Liver (tissue), 9 donors: ENCODE measurements around the gene DHX16. TPM values are rescaled to one million over a fixed set of nuclear protein-coding genes. Genes with fewer than 3 reads are reported as not detected.

ENCODE experiments used
- DNase-seq: peaks from one replicate; pipeline ENCODE4 v3.0.0-alpha.2; 2017; ENCODE audit warnings: low spot score
- H3K27ac ChIP-seq, 2 donors: one replicate each; pipeline ENCODE4 v1.7.0; 2013; ENCODE audit warnings: inconsistent platforms in 2 of 2, low read length in 2 of 2, control low read depth in 1 of 2, low read depth in 1 of 2, mild to moderate bottlenecking in 1 of 2
- H3K27me3 ChIP-seq, 4 donors: one replicate each; pipeline versions ENCODE4 v1.6.1 to v1.7.0; 2013; ENCODE audit warnings: low read length in 3 of 4, inconsistent platforms in 1 of 4, mild to moderate bottlenecking in 1 of 4, moderate library complexity in 1 of 4; ENCODE audit not compliant: control insufficient read depth in 4 of 4, insufficient read depth in 4 of 4
- H3K36me3 ChIP-seq, 4 donors: one replicate each; pipeline versions ENCODE4 v1.6.1 to v1.7.0; 2013; ENCODE audit warnings: low read length in 3 of 4, mild to moderate bottlenecking in 3 of 4, low read depth in 1 of 4, moderate library complexity in 1 of 4; ENCODE audit not compliant: control insufficient read depth in 4 of 4, insufficient read depth in 3 of 4
- H3K4me1 ChIP-seq, 4 donors: one replicate each; pipeline versions ENCODE4 v1.6.1 to v1.7.0; 2013; ENCODE audit warnings: low read length in 3 of 4, mild to moderate bottlenecking in 3 of 4, moderate library complexity in 1 of 4; ENCODE audit not compliant: control insufficient read depth in 4 of 4, insufficient read depth in 4 of 4
- H3K4me3 ChIP-seq, 3 donors: one replicate each; pipeline versions ENCODE4 v1.6.1 to v1.7.0; 2013; ENCODE audit warnings: low read length in 3 of 3, control low read depth in 1 of 3, low read depth in 1 of 3, mild to moderate bottlenecking in 1 of 3
- H3K9ac ChIP-seq, 2 donors: one replicate each; pipeline ENCODE4 v1.7.0; 2013; ENCODE audit warnings: low read length in 2 of 2, mild to moderate bottlenecking in 2 of 2, moderate library complexity in 2 of 2, control low read depth in 1 of 2, low read depth in 1 of 2
- H3K9me3 ChIP-seq, 4 donors: one replicate each; pipeline versions ENCODE4 v1.6.1 to v1.7.0; 2013; ENCODE audit warnings: low read length in 3 of 4; ENCODE audit not compliant: control insufficient read depth in 4 of 4
- EGR1 ChIP-seq, 2 donors: IDR thresholded peaks; 2 replicates each; pipeline ENCODE4 v1.6.1; 2016 to 2018; ENCODE audit warnings: antibody characterized with exemption in 2 of 2, low read depth in 2 of 2
- FOXA2 ChIP-seq: IDR thresholded peaks from 2 replicates; pipeline ENCODE4 v1.6.1; 2016; ENCODE audit warnings: antibody characterized with exemption
- GABPA ChIP-seq, 2 donors: IDR thresholded peaks in 1 of 2; conservative IDR thresholded peaks in 1 of 2; 2 replicates each; pipeline ENCODE4 v1.6.1; 2016; ENCODE audit warnings: antibody characterized with exemption in 2 of 2, mild to moderate bottlenecking in 1 of 2, moderate library complexity in 1 of 2
- HNF4A ChIP-seq, 2 donors: conservative IDR thresholded peaks; 2 replicates each; pipeline ENCODE4 v1.6.1; 2016; ENCODE audit warnings: antibody characterized with exemption in 2 of 2, mild to moderate bottlenecking in 2 of 2
- HNF4G ChIP-seq: IDR thresholded peaks from 2 replicates; pipeline ENCODE4 v1.6.1; 2016; ENCODE audit warnings: antibody characterized with exemption
- JUND ChIP-seq, 2 donors: IDR thresholded peaks; 2 replicates each; pipeline ENCODE4 v1.6.1; 2016; ENCODE audit warnings: antibody characterized with exemption in 2 of 2
- NR2F2 ChIP-seq: IDR thresholded peaks from 2 replicates; pipeline ENCODE4 v1.6.1; 2016; ENCODE audit warnings: antibody characterized with exemption
- RAD21 ChIP-seq, 2 donors: IDR thresholded peaks; 2 replicates each; pipeline ENCODE4 v1.6.1; 2016; ENCODE audit warnings: antibody characterized with exemption in 2 of 2, mild to moderate bottlenecking in 2 of 2
- RXRA ChIP-seq, 2 donors: IDR thresholded peaks; 2 replicates each; pipeline ENCODE4 v1.6.1; 2017 to 2018; ENCODE audit warnings: antibody characterized with exemption in 2 of 2, mild to moderate bottlenecking in 1 of 2
- SP1 ChIP-seq: IDR thresholded peaks from 2 replicates; pipeline ENCODE4 v1.6.1; 2018; ENCODE audit warnings: antibody characterized with exemption, mild to moderate bottlenecking
- TAF1 ChIP-seq: conservative IDR thresholded peaks from 2 replicates; pipeline ENCODE4 v1.6.1; 2016; ENCODE audit warnings: antibody characterized with exemption, mild to moderate bottlenecking
- YY1 ChIP-seq: IDR thresholded peaks from 2 replicates; pipeline ENCODE4 v1.6.1; 2016; ENCODE audit warnings: antibody characterized with exemption, mild to moderate bottlenecking
- WGBS: extraction: QIAGEN DNeasy Blood & Tissue Kit; methylation state at CpG from one replicate; pipeline ENCODE4 v1.1.7; 2013; 5-methylcytosine and 5-hydroxymethylcytosine counted together
- polyA plus RNA-seq, 2 donors: library from polyadenylated mRNA; stranded (reverse) in 1 of 2; unstranded in 1 of 2; fragments of 200-250 nt in 1 of 2; fragments of >200 nt in 1 of 2; fragmentation: Nextera tagmentation in 1 of 2; extraction: Ambion mirVana in 1 of 2; gene quantifications; one replicate each; pipeline versions ENCODE4 v1.2.1 to v1.2.3, GENCODE V29; 2013 to 2015
- total RNA-seq, 2 donors: library from RNA; depleted of rRNA; stranded (reverse); fragments of >200 nt; gene quantifications; one replicate each; pipeline ENCODE4 v1.2.3, GENCODE V29; 2014
- TF ChIP-seq, protein P1 (sequence below): fragments of 150-350 bp; IDR thresholded peaks from 2 replicates; pipeline ENCODE4 v1.5.1; 2017; ENCODE audit warnings: improper control_type of control experiment, low read depth, low read length; ENCODE audit not compliant: missing input control
- TF ChIP-seq, protein P2 (sequence below): IDR thresholded peaks from 2 replicates; pipeline ENCODE4 v1.6.1; 2016; ENCODE audit warnings: antibody characterized with exemption
- TF ChIP-seq, protein P3 (sequence below): IDR thresholded peaks from 2 replicates; pipeline ENCODE4 v1.6.1; 2016; ENCODE audit warnings: antibody characterized with exemption, mild to moderate bottlenecking
- TF ChIP-seq, protein P4 (sequence below): IDR thresholded peaks from 2 replicates; pipeline ENCODE4 v1.6.1; 2016; ENCODE audit warnings: antibody characterized with exemption
- TF ChIP-seq, protein P5 (sequence below): IDR thresholded peaks from 2 replicates; pipeline ENCODE4 v1.6.1; 2016; ENCODE audit warnings: antibody characterized with exemption
- donor health status: healthy.
- donor health status: healthy.
- donor health status: healthy.
- donor health status: healthy.
- donor health status: healthy.

DHX16 gene
- total and polyA plus RNA-seq, 4 donors: 10.1 to 23.9 (median 17.4) TPM

DNA sequence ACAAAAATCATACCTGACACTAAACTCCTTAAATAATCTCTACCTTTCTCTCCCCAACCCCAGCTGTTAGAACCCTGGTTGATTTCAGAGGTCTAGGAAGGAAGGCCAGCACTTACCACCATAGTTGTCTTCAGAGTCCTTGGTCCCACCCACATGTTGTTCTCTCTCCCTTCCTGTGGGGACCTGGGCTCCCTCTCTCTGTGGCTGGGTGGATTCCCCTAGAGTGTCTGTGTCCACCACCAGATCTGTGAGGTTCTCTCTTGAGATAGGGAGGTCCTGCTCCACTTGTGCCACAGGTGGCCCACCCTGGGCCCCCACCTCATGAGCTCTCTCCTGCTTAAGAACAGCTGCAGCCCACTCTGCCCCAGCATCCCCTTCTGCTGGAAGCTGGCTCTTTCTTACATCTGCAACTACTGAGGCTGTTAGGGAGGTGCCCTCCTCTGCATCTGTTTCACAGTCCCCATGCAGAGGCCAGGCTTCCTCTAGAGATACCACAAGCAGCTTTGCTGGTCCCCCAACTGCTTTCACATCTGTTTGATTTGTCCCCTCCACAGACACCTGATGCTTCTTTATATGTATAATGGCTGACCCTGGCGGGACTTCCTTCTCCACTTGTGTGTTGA lies 39.1 kb upstream of the DHX16 start:
- TF ChIP-seq, protein P1, sequence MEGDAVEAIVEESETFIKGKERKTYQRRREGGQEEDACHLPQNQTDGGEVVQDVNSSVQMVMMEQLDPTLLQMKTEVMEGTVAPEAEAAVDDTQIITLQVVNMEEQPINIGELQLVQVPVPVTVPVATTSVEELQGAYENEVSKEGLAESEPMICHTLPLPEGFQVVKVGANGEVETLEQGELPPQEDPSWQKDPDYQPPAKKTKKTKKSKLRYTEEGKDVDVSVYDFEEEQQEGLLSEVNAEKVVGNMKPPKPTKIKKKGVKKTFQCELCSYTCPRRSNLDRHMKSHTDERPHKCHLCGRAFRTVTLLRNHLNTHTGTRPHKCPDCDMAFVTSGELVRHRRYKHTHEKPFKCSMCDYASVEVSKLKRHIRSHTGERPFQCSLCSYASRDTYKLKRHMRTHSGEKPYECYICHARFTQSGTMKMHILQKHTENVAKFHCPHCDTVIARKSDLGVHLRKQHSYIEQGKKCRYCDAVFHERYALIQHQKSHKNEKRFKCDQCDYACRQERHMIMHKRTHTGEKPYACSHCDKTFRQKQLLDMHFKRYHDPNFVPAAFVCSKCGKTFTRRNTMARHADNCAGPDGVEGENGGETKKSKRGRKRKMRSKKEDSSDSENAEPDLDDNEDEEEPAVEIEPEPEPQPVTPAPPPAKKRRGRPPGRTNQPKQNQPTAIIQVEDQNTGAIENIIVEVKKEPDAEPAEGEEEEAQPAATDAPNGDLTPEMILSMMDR: no peak
- TF ChIP-seq FOXA2 (no peak), SP1 (no peak), RAD21 (IDR thresholded peaks at IDR 0.05) (no peak), TAF1 (no peak), HNF4G (no peak), EGR1 (IDR thresholded peaks at IDR 0.05; ENCODE audit: low read depth in 2 of 2) (no peak), HNF4A (conservative IDR thresholded peaks at IDR 0.05) (no peak), YY1 (no peak), RXRA (IDR thresholded peaks at IDR 0.05) (no peak), JUND (IDR thresholded peaks at IDR 0.05) (no peak), GABPA (IDR thresholded peaks at IDR 0.05 in 1 of 2, conservative IDR thresholded peaks at IDR 0.05 in 1 of 2) (no peak), NR2F2 (no peak)
- TF ChIP-seq, protein P2, sequence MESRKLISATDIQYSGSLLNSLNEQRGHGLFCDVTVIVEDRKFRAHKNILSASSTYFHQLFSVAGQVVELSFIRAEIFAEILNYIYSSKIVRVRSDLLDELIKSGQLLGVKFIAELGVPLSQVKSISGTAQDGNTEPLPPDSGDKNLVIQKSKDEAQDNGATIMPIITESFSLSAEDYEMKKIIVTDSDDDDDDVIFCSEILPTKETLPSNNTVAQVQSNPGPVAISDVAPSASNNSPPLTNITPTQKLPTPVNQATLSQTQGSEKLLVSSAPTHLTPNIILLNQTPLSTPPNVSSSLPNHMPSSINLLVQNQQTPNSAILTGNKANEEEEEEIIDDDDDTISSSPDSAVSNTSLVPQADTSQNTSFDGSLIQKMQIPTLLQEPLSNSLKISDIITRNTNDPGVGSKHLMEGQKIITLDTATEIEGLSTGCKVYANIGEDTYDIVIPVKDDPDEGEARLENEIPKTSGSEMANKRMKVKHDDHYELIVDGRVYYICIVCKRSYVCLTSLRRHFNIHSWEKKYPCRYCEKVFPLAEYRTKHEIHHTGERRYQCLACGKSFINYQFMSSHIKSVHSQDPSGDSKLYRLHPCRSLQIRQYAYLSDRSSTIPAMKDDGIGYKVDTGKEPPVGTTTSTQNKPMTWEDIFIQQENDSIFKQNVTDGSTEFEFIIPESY: no peak
- TF ChIP-seq, protein P3, sequence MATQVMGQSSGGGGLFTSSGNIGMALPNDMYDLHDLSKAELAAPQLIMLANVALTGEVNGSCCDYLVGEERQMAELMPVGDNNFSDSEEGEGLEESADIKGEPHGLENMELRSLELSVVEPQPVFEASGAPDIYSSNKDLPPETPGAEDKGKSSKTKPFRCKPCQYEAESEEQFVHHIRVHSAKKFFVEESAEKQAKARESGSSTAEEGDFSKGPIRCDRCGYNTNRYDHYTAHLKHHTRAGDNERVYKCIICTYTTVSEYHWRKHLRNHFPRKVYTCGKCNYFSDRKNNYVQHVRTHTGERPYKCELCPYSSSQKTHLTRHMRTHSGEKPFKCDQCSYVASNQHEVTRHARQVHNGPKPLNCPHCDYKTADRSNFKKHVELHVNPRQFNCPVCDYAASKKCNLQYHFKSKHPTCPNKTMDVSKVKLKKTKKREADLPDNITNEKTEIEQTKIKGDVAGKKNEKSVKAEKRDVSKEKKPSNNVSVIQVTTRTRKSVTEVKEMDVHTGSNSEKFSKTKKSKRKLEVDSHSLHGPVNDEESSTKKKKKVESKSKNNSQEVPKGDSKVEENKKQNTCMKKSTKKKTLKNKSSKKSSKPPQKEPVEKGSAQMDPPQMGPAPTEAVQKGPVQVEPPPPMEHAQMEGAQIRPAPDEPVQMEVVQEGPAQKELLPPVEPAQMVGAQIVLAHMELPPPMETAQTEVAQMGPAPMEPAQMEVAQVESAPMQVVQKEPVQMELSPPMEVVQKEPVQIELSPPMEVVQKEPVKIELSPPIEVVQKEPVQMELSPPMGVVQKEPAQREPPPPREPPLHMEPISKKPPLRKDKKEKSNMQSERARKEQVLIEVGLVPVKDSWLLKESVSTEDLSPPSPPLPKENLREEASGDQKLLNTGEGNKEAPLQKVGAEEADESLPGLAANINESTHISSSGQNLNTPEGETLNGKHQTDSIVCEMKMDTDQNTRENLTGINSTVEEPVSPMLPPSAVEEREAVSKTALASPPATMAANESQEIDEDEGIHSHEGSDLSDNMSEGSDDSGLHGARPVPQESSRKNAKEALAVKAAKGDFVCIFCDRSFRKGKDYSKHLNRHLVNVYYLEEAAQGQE: no peak
- TF ChIP-seq, protein P4, sequence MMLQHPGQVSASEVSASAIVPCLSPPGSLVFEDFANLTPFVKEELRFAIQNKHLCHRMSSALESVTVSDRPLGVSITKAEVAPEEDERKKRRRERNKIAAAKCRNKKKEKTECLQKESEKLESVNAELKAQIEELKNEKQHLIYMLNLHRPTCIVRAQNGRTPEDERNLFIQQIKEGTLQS: no peak
- TF ChIP-seq, protein P5, sequence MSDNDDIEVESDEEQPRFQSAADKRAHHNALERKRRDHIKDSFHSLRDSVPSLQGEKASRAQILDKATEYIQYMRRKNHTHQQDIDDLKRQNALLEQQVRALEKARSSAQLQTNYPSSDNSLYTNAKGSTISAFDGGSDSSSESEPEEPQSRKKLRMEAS: no peak
- Histone ChIP-seq H3K9ac (no peak overlapping the region), H3K9me3 (no peaks in the 10 kb centered on the region), H3K27ac (no peak overlapping the region), H3K4me1 (peaks cover 11 to 41% (median 25%) of the 10 kb centered on the region in 4 donors), H3K36me3 (peaks cover 2 to 34% (median 26%) of the 10 kb centered on the region in 4 donors), H3K4me3 (no peak overlapping the region), H3K27me3 (no peaks in the 10 kb centered on the region)
- WGBS: 94% methylated on average over 1 of the region's 1 CpG
- no peak for DNase-seq
